GM12878 (cell line): Measurements from ENCODE around the gene LENG9. TPM values are rescaled to one million over a fixed set of nuclear protein-coding genes. Genes with fewer than 3 reads are reported as not detected.

Source experiments
- ATAC-seq: fragments of 200-7000 bp; cut with Tn5 transposase; 3 replicates; pipeline ENCODE4 v1.9.1; 2020; ENCODE audit warnings: mild to moderate bottlenecking, moderate library complexity
- BruUV-seq: library from RNA; stranded (reverse); fragments of 400-500 nt; replicated peaks from 2 replicates; lab custom pipeline; 2021; lab: Mats Ljungman, UMichigan
- CTCF ChIA-PET: fragments of 300-600 bp; sonication (Branson Sonifier 250); formaldehyde crosslinking; extraction: SDS; loops from one replicate; lab custom pipeline; 2021; ENCODE audit warnings: inconsistent platforms; lab: Yijun Ruan, JAX
- POLR2A ChIA-PET: fragments of 350-600 bp; formaldehyde crosslinking; extraction: SDS; loops from one replicate; lab custom pipeline; 2021; ENCODE audit warnings: inconsistent platforms; lab: Charles Lee
- RAD21 ChIA-PET: fragments of 300-600 bp; sonication (Branson Sonifier 250); formaldehyde crosslinking; loops from one replicate; lab custom pipeline; 2023; ENCODE audit warnings: antibody characterized with exemption; ENCODE audit not compliant: unreplicated experiment; lab: Charles Lee
- SMC1A ChIA-PET: fragments of 300-600 bp; sonication (Branson Sonifier 250); formaldehyde crosslinking; loops from one replicate; lab custom pipeline; 2023; ENCODE audit not compliant: unreplicated experiment, uncharacterized antibody; lab: Charles Lee
- DNase-seq: peaks from one replicate; pipeline ENCODE4 v3.0.0-alpha.2; 2011; ENCODE audit warnings: low read depth, low spot score
- FAIRE-seq: peaks from 3 replicates; lab custom pipeline; 2011; peaks lifted over from hg19 to GRCh38; lab: Jason Lieb, UNC
- H2AFZ ChIP-seq: 2 replicates; pipeline ENCODE4 v1.6.0; 2011; ENCODE audit warnings: low read depth, low read length, control low read depth; ENCODE audit not compliant: control insufficient read depth
- H3K27ac ChIP-seq: 2 replicates; pipeline ENCODE4 v1.5.1; 2011; ENCODE audit warnings: control low read depth; ENCODE audit not compliant: control insufficient read depth, insufficient read depth
- H3K27me3 ChIP-seq, 2 experiments: replicated peaks in 1 of 2; 2 replicates each; pipeline versions ENCODE4 v1.6.0 to v1.6.1; 2011; ENCODE audit warnings: low read length in 1 of 2; ENCODE audit not compliant: control insufficient read depth in 2 of 2, insufficient read depth in 2 of 2
- H3K36me3 ChIP-seq, 2 experiments: 2 replicates each; pipeline ENCODE4 v1.5.1; 2011; ENCODE audit warnings: low read length in 1 of 2; ENCODE audit not compliant: control insufficient read depth in 2 of 2, insufficient read depth in 2 of 2
- H3K4me1 ChIP-seq: 2 replicates; pipeline ENCODE4 v1.6.1; 2011; ENCODE audit warnings: mild to moderate bottlenecking, low read length, moderate library complexity, mixed read lengths; ENCODE audit not compliant: control insufficient read depth, insufficient read depth
- H3K4me2 ChIP-seq: 2 replicates; pipeline ENCODE4 v1.6.0; 2011; ENCODE audit warnings: control low read depth; ENCODE audit not compliant: control insufficient read depth, insufficient read depth
- H3K4me3 ChIP-seq: fragments of 200-600 bp; sonication (generic); 2 replicates; pipeline ENCODE4 v1.5.1; 2016
- H3K79me2 ChIP-seq: 2 replicates; pipeline ENCODE4 v1.6.0; 2011; ENCODE audit warnings: low read length; ENCODE audit not compliant: control insufficient read depth, insufficient read depth
- H3K9ac ChIP-seq: 2 replicates; pipeline ENCODE4 v1.8.0; 2011; ENCODE audit warnings: low read length, control low read depth, mixed read lengths; ENCODE audit not compliant: control insufficient read depth, insufficient read depth
- H3K9me3 ChIP-seq: replicated peaks from 3 replicates; pipeline ENCODE4 v1.5.1; 2011; ENCODE audit warnings: mild to moderate bottlenecking, low read length; ENCODE audit not compliant: control insufficient read depth, insufficient read depth
- H4K20me1 ChIP-seq: 2 replicates; pipeline ENCODE4 v1.6.0; 2011; ENCODE audit not compliant: control insufficient read depth, insufficient read depth
- ATF3 ChIP-seq: IDR thresholded peaks from 2 replicates; pipeline ENCODE4 v1.6.1; 2011; ENCODE audit warnings: low read depth, mild to moderate bottlenecking, low read length, moderate library complexity, borderline replicate concordance; ENCODE audit errors: extremely low read depth
- IRF4 ChIP-seq: IDR thresholded peaks from 2 replicates; pipeline ENCODE4 v1.6.1; 2011; ENCODE audit warnings: low read depth, low read length
- MAX ChIP-seq: IDR thresholded peaks from 2 replicates; pipeline ENCODE4 v1.6.1; 2012; ENCODE audit warnings: low read depth, low read length, improper control_type of control experiment
- MTA2 ChIP-seq: fragments of 450-650 bp; IDR thresholded peaks from 2 replicates; pipeline ENCODE4 v1.6.1; 2016; ENCODE audit warnings: low read depth, mild to moderate bottlenecking, moderate library complexity
- MYC ChIP-seq: IDR thresholded peaks from 2 replicates; pipeline ENCODE4 v1.6.1; 2011; ENCODE audit warnings: mild to moderate bottlenecking, low read length, moderate library complexity, inconsistent platforms; ENCODE audit not compliant: insufficient read depth, insufficient replicate concordance, insufficient read length, severe bottlenecking
- POLR2A ChIP-seq: IDR thresholded peaks from 2 replicates; pipeline ENCODE4 v1.6.1; 2011; ENCODE audit warnings: low read depth, mild to moderate bottlenecking, low read length
- SMAD1 ChIP-seq: fragments of 450-650 bp; IDR thresholded peaks from 2 replicates; pipeline ENCODE4 v1.6.1; 2018; ENCODE audit warnings: mild to moderate bottlenecking, low read depth; ENCODE audit not compliant: partially characterized antibody
- WRNIP1 ChIP-seq: IDR thresholded peaks from 2 replicates; pipeline ENCODE4 v1.6.1; 2011; ENCODE audit warnings: low read depth, low read length, improper control_type of control experiment, borderline replicate concordance
- ZBTB40 ChIP-seq: fragments of 450-650 bp; IDR thresholded peaks from 2 replicates; pipeline ENCODE4 v1.6.1; 2016; ENCODE audit warnings: mild to moderate bottlenecking, moderate library complexity, borderline replicate concordance
- ZNF217 ChIP-seq: fragments of 450-650 bp; IDR thresholded peaks from 2 replicates; pipeline ENCODE4 v1.6.1; 2017; ENCODE audit warnings: antibody characterized with exemption, mild to moderate bottlenecking
- WGBS: methylation state at CpG from one replicate; pipeline ENCODE4 v1.1.6; 2016; ENCODE audit warnings: low lambda C conversion rate; ENCODE audit not compliant: insufficient replicate concordance, insufficient coverage; ENCODE audit errors: missing lambda C conversion rate; 5-methylcytosine and 5-hydroxymethylcytosine counted together
- in situ Hi-C: fragments of 300-500 bp; cut with MboI; formaldehyde crosslinking; loops from 9 replicates; pipeline ENCODE4 v1.14.3; 2018; ENCODE audit warnings: mixed read lengths
- intact Hi-C: fragments of 100-400 bp; cut with micrococcal nuclease; formaldehyde crosslinking; loops from one replicate; pipeline ENCODE4 v1.14.2; 2022; ENCODE audit not compliant: unreplicated experiment
- polyA plus RNA-seq, 11 experiments: library from polyadenylated mRNA; depleted of rRNA in 4 of 11; unstranded in 6 of 11; stranded (reverse) in 5 of 11; fragments of >200 nt; fragmentation: Nextera tagmentation in 4 of 11; fragmentation: Illumina TruSeq in 1 of 11; extraction: Ambion mirVana in 4 of 11; extraction: Trizol in 1 of 11; gene quantifications; 1 replicate in 1 of 11; 2 replicates in 10 of 11; pipeline versions ENCODE4 v1.2.1 to v1.2.3, GENCODE V29; 2011 to 2016; ENCODE audit warnings: inconsistent platforms in 2 of 11, missing spikeins in 2 of 11, low read depth in 1 of 11
- total RNA-seq, 4 experiments: library from RNA; depleted of rRNA in 3 of 4; stranded (reverse); fragments of >200 nt in 3 of 4; fragmentation: Illumina TruSeq in 1 of 4; extraction: Trizol in 1 of 4; gene quantifications; 2 replicates each; pipeline versions ENCODE4 v1.2.1 to v1.2.3, GENCODE V29; 2013 to 2021

LENG9 gene
- total and polyA plus RNA-seq, 10 of the 15 experiments (the other 5 are each of a cell fraction or from before 2014, with no cell fraction given): 0.09 to 2.9 (median 0.76) TPM; not detected in 1

- TF ChIP-seq MAX: no peak
- 0 out of 2 replicates have a peak, but pooled peaks have one; percentile 15 for TF ChIP-seq POLR2A
- no peaks in the 10 kb centered on the region for H3K9me3 ChIP-seq
- no peak overlapping the region for H2AFZ ChIP-seq
- CTCF ChIA-PET: interaction anchor here (1.5 kb wide), 1 partner anchor 20 kb away, joined by 4 read pairs; the partner anchor contains the start of gene LENG8
- no TSS peak for BruUV-seq
- SMC1A ChIA-PET: no interaction called here
- H3K27ac ChIP-seq: no peak overlapping the region
- no peak for FAIRE-seq
- H3K79me2 ChIP-seq: no peaks in the 10 kb centered on the region
- no peaks in the 10 kb centered on the region; a peak in 1 of 4 replicates for H3K27me3 ChIP-seq
- H3K4me1 ChIP-seq: no peaks in the 10 kb centered on the region
- no peaks in the 10 kb centered on the region; the same call in 1 of the 2 replicates for H4K20me1 ChIP-seq
- no peak overlapping the region for H3K4me2 ChIP-seq
- 41% methylated on average over 11 of the region's 11 CpGs for WGBS
- POLR2A ChIA-PET: interaction anchor here (0.6 kb wide), 1 partner anchor 259 kb away, joined by 4 read pairs; no protein-coding TSS in a partner anchor
- no peak overlapping the region for H3K9ac ChIP-seq
- RAD21 ChIA-PET: no interaction called here
- no peak for ATAC-seq
- no peaks in the 10 kb centered on the region for H3K36me3 ChIP-seq
- DNase-seq: no peak
- in situ Hi-C loops: no loop called here
- intact Hi-C loops: no loop called here
- H3K4me3 ChIP-seq: no peak overlapping the region
Observed at GRCh38 chr19:54428323-54429175, 35.0 kb downstream of the LENG9 start.

GRCh38 chr19:54427586-54427985, 36.0 kb downstream of the LENG9 start:
- H3K27me3 ChIP-seq: no peaks in the 10 kb centered on the region; a peak in 1 of 4 replicates
- BruUV-seq: no TSS peak
- TF ChIP-seq ZNF217: no peak
- TF ChIP-seq ATF3: no peak
- TF ChIP-seq ZBTB40: no peak
- no peak for TF ChIP-seq SMAD1
- TF ChIP-seq MTA2: no peak
- TF ChIP-seq IRF4: no peak
- TF ChIP-seq WRNIP1: no peak
- TF ChIP-seq MYC: no peak

More at GRCh38 chr19:54427586-54427985, 36.0 kb downstream of the LENG9 start:
- Histone ChIP-seq H4K20me1 (no peaks in the 10 kb centered on the region; the same call in 1 of the 2 replicates), H3K9ac (no peak overlapping the region), H3K36me3 (no peaks in the 10 kb centered on the region), H3K9me3 (no peaks in the 10 kb centered on the region), H3K4me1 (no peaks in the 10 kb centered on the region), H2AFZ (no peak overlapping the region), H3K4me2 (no peak overlapping the region), H3K79me2 (no peaks in the 10 kb centered on the region), H3K27ac (no peak overlapping the region), H3K4me3 (no peak overlapping the region)
- RAD21 ChIA-PET: no interaction called here
- ATAC-seq (no peak), FAIRE-seq (no peak), DNase-seq (no peak)
- SMC1A ChIA-PET: no interaction called here
- 75% methylated on average over 11 of the region's 11 CpGs for WGBS
- POLR2A ChIA-PET: no interaction called here
- CTCF ChIA-PET: no interaction called here
- intact Hi-C loops (no loop called here), in situ Hi-C loops (no loop called here)
